OCI-M1 (cell line): ENCODE results near the gene QKI.
"Not testable (repeated sequence)": the region's sequence is repeated elsewhere in the genome, so short reads cannot be mapped to it uniquely, and the experiment has no call there.

ENCODE experiments used
- DNase-seq: peaks from one replicate; lab custom pipeline; 2025; lab: John Stamatoyannopoulos, UW

Gene QKI

GRCh38 chr6:163439997-163440396 is 25.5 kb downstream of the QKI start:
- DNase-seq: no peak

GRCh38 chr6:163442336-163442735 is 27.8 kb downstream of the QKI start:
- DNase-seq: no peak

GRCh38 chr6:163444077-163444476 is 29.6 kb downstream of the QKI start:
- no peak for DNase-seq

- DNase-seq: no peak
These were observed 32.0 kb downstream of the QKI start for GRCh38 chr6:163446549-163446948.

DNA sequence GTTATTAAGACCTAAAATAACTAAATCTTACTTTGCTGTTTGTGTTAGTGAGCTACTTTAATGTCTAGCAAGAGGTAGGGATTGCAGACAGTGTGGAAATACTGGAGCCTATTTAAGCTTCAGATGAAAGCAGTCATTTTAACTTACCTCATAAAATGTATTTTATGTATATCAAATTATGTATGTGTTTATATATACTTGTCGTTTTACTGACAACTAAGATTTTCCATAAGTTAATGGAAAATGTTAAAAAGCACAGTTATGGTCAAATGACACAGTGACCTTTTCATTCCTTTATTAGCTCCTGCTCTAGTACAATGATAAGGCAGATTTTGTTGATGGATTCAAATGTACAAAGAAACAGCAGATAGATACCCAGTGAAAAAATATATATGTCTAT is 34.6 kb downstream of the QKI start:
- DNase-seq: no peak

GRCh38 chr6:163454425-163454824 is 39.9 kb downstream of the QKI start:
- no peak for DNase-seq

DNA sequence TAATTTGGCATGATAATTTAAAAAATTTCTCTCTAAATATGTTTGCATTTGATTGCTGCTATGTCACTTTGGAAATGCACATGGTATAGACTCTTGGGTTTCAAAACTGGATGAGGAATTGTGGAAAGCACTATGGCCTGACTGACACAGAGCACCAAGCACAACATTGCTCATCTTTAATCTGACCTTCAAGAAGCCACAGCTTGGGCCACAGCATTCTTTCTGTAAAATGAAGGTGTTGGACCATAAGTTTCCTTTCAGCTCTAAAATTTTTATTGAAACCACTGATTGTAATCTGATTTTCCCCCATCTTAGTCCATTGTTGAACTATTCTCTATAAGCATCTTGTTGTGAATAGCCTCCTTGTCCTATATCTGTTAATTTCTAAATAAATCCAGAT is 41.0 kb downstream of the QKI start:
- no peak for DNase-seq

- peak; percentile 48 for DNase-seq
These were observed 43.4 kb downstream of the QKI start for GRCh38 chr6:163457637-163458561.

DNA sequence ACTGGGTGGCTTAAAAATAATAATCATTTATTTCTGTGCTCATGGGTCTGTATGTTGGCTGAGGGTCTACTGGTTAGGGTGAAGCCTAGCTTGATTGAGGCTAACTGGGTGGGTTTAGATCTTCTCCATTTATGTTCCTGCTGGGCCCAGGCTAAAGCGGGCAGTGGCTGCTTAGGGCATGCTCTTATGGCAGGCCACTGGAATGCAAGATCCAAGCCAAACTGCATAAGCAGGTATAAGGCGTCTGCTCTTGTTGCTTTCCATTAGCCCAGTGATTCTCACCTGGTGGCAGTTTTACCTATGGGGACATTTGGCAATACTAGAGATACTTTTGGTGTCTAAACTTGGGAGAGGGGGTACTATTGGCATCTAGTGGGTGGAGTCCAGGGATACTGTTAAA is 44.5 kb downstream of the QKI start:
- no peak for DNase-seq

DNA sequence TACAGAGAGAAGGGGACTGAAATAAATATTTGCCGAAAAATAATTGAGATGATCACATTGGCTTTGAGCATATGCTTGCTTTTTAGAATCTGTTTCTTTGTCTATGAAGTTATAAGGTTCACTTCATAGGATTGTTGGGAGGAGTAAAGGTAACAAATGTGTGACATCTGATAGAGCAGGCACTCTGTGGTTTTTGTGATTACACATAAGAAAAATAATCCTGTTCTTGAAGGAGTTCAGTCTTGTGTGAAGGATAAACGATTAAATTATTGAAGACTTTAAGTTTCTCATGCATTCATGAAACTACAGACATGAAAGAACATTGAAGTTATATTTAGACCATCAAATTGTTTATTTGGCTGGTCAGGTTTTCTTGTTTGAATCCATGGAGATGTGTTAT is 45.0 kb downstream of the QKI start:
- peak; percentile 65 for DNase-seq

- peak; percentile 91 for DNase-seq
These were observed 45.8 kb downstream of the QKI start for GRCh38 chr6:163460307-163460782.

DNA sequence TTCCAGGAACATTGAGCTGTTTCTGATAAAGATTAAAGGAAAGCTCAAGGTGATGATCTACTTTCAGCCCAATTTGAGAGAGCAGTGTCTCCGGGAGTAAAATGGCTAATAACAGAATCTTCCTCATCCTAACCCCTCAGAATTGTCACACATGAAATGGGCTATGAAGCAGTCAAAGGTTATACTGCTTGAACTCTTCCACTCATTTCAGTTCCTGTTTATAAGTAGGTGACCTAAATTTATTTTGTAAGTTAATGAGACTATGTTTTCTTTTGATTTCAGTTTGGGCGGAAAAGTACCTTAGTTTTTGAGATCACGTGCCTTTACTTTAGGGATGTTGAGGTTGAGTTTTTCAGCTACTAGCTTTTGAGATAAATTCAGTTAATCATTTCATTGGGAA is 47.2 kb downstream of the QKI start:
- DNase-seq: peak; percentile 53

- DNase-seq: no peak
These were observed 48.7 kb downstream of the QKI start for GRCh38 chr6:163463180-163463579.

GRCh38 chr6:163463795-163464194 is 49.3 kb downstream of the QKI start:
- DNase-seq: no peak

DNA sequence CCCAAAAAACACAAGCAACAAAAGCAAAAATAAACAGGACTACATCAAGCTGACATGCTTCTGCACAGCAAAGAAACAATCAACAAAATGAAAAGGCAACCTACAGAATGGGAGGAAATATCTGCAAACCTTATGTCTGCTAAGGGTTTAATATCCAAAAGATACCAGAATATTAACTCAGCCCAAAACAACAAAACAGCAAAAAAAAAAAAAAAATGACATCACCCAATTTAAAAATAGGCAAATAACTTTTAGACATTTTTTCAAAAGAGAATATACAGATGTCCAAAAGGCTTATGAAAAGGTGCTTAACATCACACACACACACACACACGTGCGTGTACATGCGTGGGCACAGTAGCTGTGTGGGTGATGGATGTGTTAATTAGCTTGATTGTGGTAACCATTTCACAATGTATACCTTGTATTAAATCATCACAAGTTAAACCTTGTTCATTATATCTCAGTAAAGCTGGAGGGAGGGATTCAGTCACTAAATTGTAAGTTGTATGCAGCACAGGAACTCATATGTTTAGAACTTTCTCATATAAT is 52.4 kb downstream of the QKI start:
- peak; percentile 23 for DNase-seq

DNA sequence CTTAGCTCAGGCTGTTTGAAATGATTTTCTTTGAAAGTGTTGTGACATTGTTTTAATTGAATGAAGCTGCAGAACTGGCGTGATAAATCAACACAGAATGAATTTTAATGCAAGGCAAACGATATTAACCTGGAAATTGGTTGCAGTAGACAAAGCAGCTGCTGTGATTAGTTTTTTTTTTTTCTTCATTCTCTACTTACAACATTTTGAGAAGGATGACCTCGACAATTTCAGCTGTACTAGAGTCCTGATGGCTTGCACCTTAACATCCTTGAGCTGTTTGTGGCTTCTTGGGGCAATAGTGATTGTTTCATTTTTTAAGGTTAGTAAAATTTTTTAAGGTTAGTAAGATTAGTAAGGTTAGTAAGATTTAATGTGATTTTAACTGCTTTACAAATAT is 54.2 kb downstream of the QKI start:
- no peak for DNase-seq

GRCh38 chr6:163469459-163469985 is 55.0 kb downstream of the QKI start:
- peak; percentile 41 for DNase-seq

GRCh38 chr6:163470611-163471010 is 56.1 kb downstream of the QKI start:
- no peak for DNase-seq

GRCh38 chr6:163474581-163474980 is 60.1 kb downstream of the QKI start:
- no peak for DNase-seq

DNA sequence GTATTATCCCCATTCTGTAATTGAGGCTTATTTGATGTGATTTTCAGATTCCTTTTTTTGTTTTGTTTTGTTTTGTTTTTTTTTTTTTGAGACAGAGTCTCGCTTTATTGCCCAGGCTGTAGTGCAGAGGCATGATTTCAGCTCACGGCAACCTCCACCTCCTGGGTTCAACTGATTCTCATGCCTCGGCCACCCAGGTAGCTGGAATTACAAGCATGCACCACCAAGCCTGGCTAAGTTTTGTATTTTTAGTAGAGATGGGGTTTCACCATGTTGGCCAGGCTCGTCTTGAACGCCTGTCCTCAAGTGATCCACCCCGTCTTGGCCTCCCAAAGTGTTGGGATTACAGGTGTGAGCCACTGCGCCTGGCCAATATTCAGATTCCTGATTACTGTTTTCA is 62.4 kb downstream of the QKI start:
- DNase-seq: not testable (repeated sequence)

DNA sequence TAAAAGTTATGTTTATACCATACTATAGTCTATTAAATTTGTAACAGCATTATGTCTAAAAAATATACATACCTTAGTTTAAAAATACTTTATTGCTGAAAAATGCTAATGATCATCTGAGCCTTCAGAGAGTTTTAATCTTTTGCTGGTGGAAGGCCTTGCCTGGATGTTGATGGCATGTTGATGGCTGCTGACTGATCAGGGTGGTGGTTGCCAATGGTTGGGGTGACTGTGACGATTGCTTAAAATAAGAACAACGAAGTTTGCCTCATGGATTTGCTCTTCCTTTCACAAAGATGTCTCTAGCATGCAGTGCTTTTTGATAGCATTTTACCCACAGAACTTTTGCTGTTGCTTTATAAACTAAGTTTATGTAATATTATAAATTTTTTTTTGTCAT is 68.6 kb downstream of the QKI start:
- no peak for DNase-seq

DNA sequence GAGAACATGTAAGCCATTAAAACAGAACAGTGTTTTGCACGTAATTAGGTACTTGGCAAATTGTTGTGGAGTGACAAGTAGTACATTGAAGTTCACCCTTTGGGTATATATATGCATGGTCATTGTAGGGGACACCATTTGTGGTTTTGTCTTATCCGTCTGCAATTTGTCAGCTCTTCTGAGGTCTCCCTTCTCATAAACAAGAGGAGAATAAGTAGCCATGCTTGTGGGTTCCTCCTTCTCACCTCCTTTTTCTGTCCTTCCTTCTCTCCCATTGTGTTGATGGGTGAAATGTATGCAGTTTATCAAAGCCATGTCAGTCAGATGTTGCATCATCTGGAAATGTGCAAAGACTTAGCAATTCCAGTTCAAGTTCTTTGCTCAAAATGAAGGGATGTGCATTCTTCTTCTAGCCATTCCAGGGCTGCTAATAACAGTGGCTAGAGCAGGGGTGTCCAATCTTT is 70.9 kb downstream of the QKI start:
- DNase-seq: peak; percentile 73

- no peak for DNase-seq
These were observed 72.3 kb downstream of the QKI start for GRCh38 chr6:163486821-163487220.
